B cell (primary cell): ENCODE results near the gene TLCD2. TPM values are rescaled to one million over a fixed set of nuclear protein-coding genes. Genes with fewer than 3 reads are reported as not detected.
A peak's percentile ranks its signal among the peaks of the same experiment; 100 is the strongest.

Source experiments
- ATAC-seq: fragments of 200-7000 bp; cut with Tn5 transposase; one replicate; pipeline ENCODE4 v1.10.0; 2021; ENCODE audit warnings: low read depth, mild to moderate bottlenecking, moderate number of reproducible peaks, moderate library complexity
- CTCF ChIA-PET: fragments of 350-600 bp; sonication (Branson Sonifier 250); formaldehyde crosslinking; loops from one replicate; lab custom pipeline; 2021; ENCODE audit warnings: antibody characterized with exemption, inconsistent platforms; lab: Charles Lee
- POLR2A ChIA-PET: fragments of 350-600 bp; sonication (Branson Sonifier 250); formaldehyde crosslinking; loops from one replicate; lab custom pipeline; 2021; ENCODE audit warnings: antibody characterized with exemption; lab: Charles Lee
- DNase-seq: peaks from one replicate; pipeline ENCODE4 v3.0.0; 2013
- H2AFZ ChIP-seq: 2 replicates; pipeline ENCODE4 v1.6.1; 2012; ENCODE audit warnings: mild to moderate bottlenecking, low read depth, low read length; ENCODE audit not compliant: insufficient read depth, poor library complexity, severe bottlenecking
- H3K27ac ChIP-seq, 2 donors: 1 replicate in 1 of 2; 2 replicates in 1 of 2; pipeline ENCODE4 v1.5.1; 2012 to 2013; ENCODE audit warnings: low read length in 2 of 2, mild to moderate bottlenecking in 2 of 2, moderate library complexity in 1 of 2
- H3K27me3 ChIP-seq, 4 experiments: fragments of 200-600 bp in 1 of 4; sonication (generic) in 1 of 4; replicated peaks in 1 of 4; 1 replicate in 2 of 4; 2 replicates in 2 of 4; pipeline versions ENCODE4 v1.6.1 to v1.7.0; 2013 to 2016; ENCODE audit warnings: low read length in 3 of 4, mild to moderate bottlenecking in 2 of 4, mixed read lengths in 1 of 4, moderate library complexity in 1 of 4; ENCODE audit not compliant: insufficient read depth in 4 of 4, control insufficient read depth in 3 of 4; ENCODE audit errors: control extremely low read depth in 1 of 4
- H3K36me3 ChIP-seq, 2 experiments: replicated peaks in 1 of 2; 1 replicate in 1 of 2; 2 replicates in 1 of 2; pipeline versions ENCODE4 v1.6.1 to v1.7.1; 2013; ENCODE audit warnings: low read length in 1 of 2; ENCODE audit not compliant: insufficient read depth in 2 of 2, control insufficient read depth in 1 of 2; ENCODE audit errors: control extremely low read depth in 1 of 2, extremely low read depth in 1 of 2
- H3K4me1 ChIP-seq, 2 donors: fragments of 200-600 bp in 1 of 2; sonication (generic) in 1 of 2; 1 replicate in 1 of 2; 2 replicates in 1 of 2; pipeline versions ENCODE4 v1.5.1 to v1.6.1; 2013 to 2017; ENCODE audit warnings: low read length in 2 of 2; ENCODE audit not compliant: control insufficient read depth in 2 of 2, insufficient read depth in 2 of 2
- H3K4me2 ChIP-seq: replicated peaks from 2 replicates; pipeline ENCODE3; 2012; ENCODE audit warnings: mild to moderate bottlenecking, low read depth, low read length; ENCODE audit not compliant: poor library complexity, severe bottlenecking
- H3K4me3 ChIP-seq, 5 experiments: fragments of 200-600 bp in 1 of 5; sonication (generic) in 1 of 5; 1 replicate in 3 of 5; 2 replicates in 2 of 5; pipeline versions ENCODE4 v1.5.1 to v1.7.0; 2011 to 2016; ENCODE audit warnings: low read length in 4 of 5, mild to moderate bottlenecking in 4 of 5, low read depth in 2 of 5, control low read depth in 1 of 5, moderate library complexity in 1 of 5; ENCODE audit not compliant: insufficient read depth in 1 of 5; ENCODE audit errors: control extremely low read depth in 1 of 5, extremely low read depth in 1 of 5
- H3K79me2 ChIP-seq: fragments of 200-600 bp; sonication (generic); one replicate; pipeline ENCODE4 v1.6.0; 2016; ENCODE audit warnings: low read length; ENCODE audit not compliant: control insufficient read depth, insufficient read depth
- H3K9ac ChIP-seq: fragments of 200-600 bp; sonication (generic); 2 replicates; pipeline ENCODE4 v1.6.1; 2017; ENCODE audit warnings: mild to moderate bottlenecking, low read length, moderate library complexity
- H3K9me3 ChIP-seq, 3 donors: one replicate each; pipeline versions ENCODE4 v1.6.1 to v1.7.1; 2013; ENCODE audit warnings: low read length in 2 of 3; ENCODE audit not compliant: control insufficient read depth in 2 of 3, insufficient read depth in 1 of 3; ENCODE audit errors: control extremely low read depth in 1 of 3
- H4K20me1 ChIP-seq: 2 replicates; pipeline ENCODE4 v1.6.0; 2012; ENCODE audit warnings: mild to moderate bottlenecking, low read length; ENCODE audit not compliant: insufficient read depth, control insufficient read depth, poor library complexity, severe bottlenecking
- H3K27ac Mint-ChIP-seq: one replicate; pipeline ENCODE4 v1.8.0; 2021; ENCODE audit warnings: mixed read lengths
- H3K27me3 Mint-ChIP-seq: one replicate; pipeline ENCODE4 v1.8.0; 2021; ENCODE audit warnings: mixed read lengths
- H3K4me1 Mint-ChIP-seq: one replicate; pipeline ENCODE4 v1.8.0; 2021; ENCODE audit warnings: mixed read lengths
- H3K4me3 Mint-ChIP-seq: one replicate; pipeline ENCODE4 v1.8.0; 2021; ENCODE audit warnings: mixed read lengths
- H3K9me3 Mint-ChIP-seq: one replicate; pipeline ENCODE4 v1.8.0; 2022; ENCODE audit warnings: mixed read lengths; ENCODE audit not compliant: insufficient read depth
- CTCF ChIP-seq: fragments of 200-600 bp; IDR thresholded peaks from one replicate; pipeline ENCODE4 v1.8.0; 2022; ENCODE audit warnings: antibody characterized with exemption, mild to moderate bottlenecking
- EZH2 ChIP-seq: IDR thresholded peaks from 2 replicates; pipeline ENCODE4 v1.6.1; 2012; ENCODE audit warnings: borderline replicate concordance, low read depth, mild to moderate bottlenecking, moderate library complexity, low read length; ENCODE audit not compliant: insufficient read depth, poor library complexity, severe bottlenecking
- WGBS: methylation state at CpG from one replicate; pipeline ENCODE4 v1.1.5; 2013; ENCODE audit warnings: missing lambda C conversion rate; ENCODE audit not compliant: insufficient coverage; 5-methylcytosine and 5-hydroxymethylcytosine counted together
- intact Hi-C: fragments of 100-400 bp; cut with micrococcal nuclease; formaldehyde crosslinking; loops from one replicate; pipeline ENCODE4 v1.10.0; 2022
- polyA plus RNA-seq: library from polyadenylated mRNA; depleted of rRNA; stranded (reverse); fragments of >200 nt; gene quantifications from 2 replicates; pipeline ENCODE4 v1.2.3, GENCODE V29; 2012
- total RNA-seq, 2 donors: library from RNA; stranded (reverse); fragments of 120-200 nt in 1 of 2; gene quantifications; 1 replicate in 1 of 2; 2 replicates in 1 of 2; pipeline versions ENCODE4 v1.2.3 to v1.2.4, GENCODE V29; 2013 to 2022

TLCD2 gene
- total and polyA plus RNA-seq, 2 donors (not counting 1 experiment from before 2014, with no cell fraction given), result 0.03 TPM; not detected in 1

GRCh38 chr17:1686086-1686485 lies 24.1 kb downstream of the TLCD2 start:
- H3K79me2 ChIP-seq, result peaks cover 32% of the 10 kb centered on the region
- ATAC-seq (no peak), DNase-seq (no peak)
- Mint-ChIP-seq H3K27ac (no peak overlapping the region), H3K27me3 (no peaks in the 10 kb centered on the region), H3K4me3 (peak overlapping the region; percentile 47), H3K9me3 (no peaks in the 10 kb centered on the region), H3K4me1 (peaks cover 34% of the 10 kb centered on the region)
- peaks cover 32% of the 10 kb centered on the region for H4K20me1 ChIP-seq
- H3K9ac ChIP-seq, result no peak overlapping the region
- H3K4me1 ChIP-seq, result peaks cover 17 to 28% of the 10 kb centered on the region in 2 donors
- ChIA-PET POLR2A (no interaction called here), CTCF (no interaction called here)
- no peak overlapping the region for H3K27ac ChIP-seq
- H3K9me3 ChIP-seq, result no peaks in the 10 kb centered on the region
- H3K4me2 ChIP-seq, result no peak overlapping the region
- no peak overlapping the region for H3K4me3 ChIP-seq
- H3K27me3 ChIP-seq, result no peaks in the 10 kb centered on the region
- intact Hi-C loops, result no loop called here
- WGBS, result 100% methylated on average over 5 of the region's 7 CpGs
- H3K36me3 ChIP-seq, result peaks cover 3 to 23% of the 10 kb centered on the region in 2 experiments
- no peak for TF ChIP-seq EZH2
- TF ChIP-seq CTCF, result no peak
- no peak overlapping the region for H2AFZ ChIP-seq

- peak within 1 kb of the TSS; percentile 100 for H3K27ac Mint-ChIP-seq
- peak within 1 kb of the TSS; percentile 90 to 92 for H3K27ac ChIP-seq
- no peak for TF ChIP-seq CTCF
- TF ChIP-seq EZH2, result no peak
- CTCF ChIA-PET, result interaction anchor here (0.7 to 2.9 kb wide), 8 partner anchors 15 to 356 kb away, joined by 3 to 13 read pairs (median 5); partner anchors contain the start of gene RILP
- H3K79me2 ChIP-seq, result peaks cover 39% of the 10 kb centered on the region
- H3K9me3 Mint-ChIP-seq, result no peaks in the 10 kb centered on the region
- peak within 1 kb of the TSS; percentile 100 for H3K4me3 Mint-ChIP-seq
- ATAC-seq, result peak; percentile 99
- H3K4me1 ChIP-seq, result peaks cover 17 to 28% of the 10 kb centered on the region in 2 donors
- intact Hi-C loops, result loop anchor here (1.0 to 2.0 kb wide), 7 partner anchors 16 to 181 kb away; partner anchors contain the start of genes INPP5K, RILP and SMYD4
- peaks cover 37% of the 10 kb centered on the region for H3K4me1 Mint-ChIP-seq
- H4K20me1 ChIP-seq, result peaks cover 44% of the 10 kb centered on the region
- no peaks in the 10 kb centered on the region for H3K27me3 Mint-ChIP-seq
- H2AFZ ChIP-seq, result peak within 1 kb of the TSS; percentile 94
- H3K9ac ChIP-seq, result peak within 1 kb of the TSS; percentile 91
- POLR2A ChIA-PET, result interaction anchor here (0.6 to 1.2 kb wide), 4 partner anchors 32 to 314 kb away, joined by 3 to 7 read pairs (median 5); partner anchors contain the start of genes RILP, RPA1 and SMYD4
- H3K27me3 ChIP-seq, result no peaks in the 10 kb centered on the region
- peak within 1 kb of the TSS; percentile 88 to 97 (median 92) for H3K4me3 ChIP-seq
- peak; percentile 99 for DNase-seq
- peaks cover 3 to 38% of the 10 kb centered on the region in 2 experiments for H3K36me3 ChIP-seq
- WGBS, result under 1% methylated on average over 70 of the region's 72 CpGs
- H3K4me2 ChIP-seq, result peak within 1 kb of the TSS; percentile 84
- H3K9me3 ChIP-seq, result no peaks in the 10 kb centered on the region
Measured at GRCh38 chr17:1684378-1685189, 25.6 kb downstream of the TLCD2 start, which contains the start of gene PRPF8. Gene PRPF8 (minus strand): TSS chr17:1684867. CDS start chr17:1684571, 296 bp downstream.
